ENCODE results near the gene SCN1B. TPM values are rescaled to one million over a fixed set of nuclear protein-coding genes. Genes with fewer than 3 reads are reported as not detected.
A peak's percentile ranks its signal among the peaks of the same experiment; 100 is the strongest.

SCN1B gene
- total RNA-seq, 1 experiment from 2014 or later, result 2.3 TPM

DNA sequence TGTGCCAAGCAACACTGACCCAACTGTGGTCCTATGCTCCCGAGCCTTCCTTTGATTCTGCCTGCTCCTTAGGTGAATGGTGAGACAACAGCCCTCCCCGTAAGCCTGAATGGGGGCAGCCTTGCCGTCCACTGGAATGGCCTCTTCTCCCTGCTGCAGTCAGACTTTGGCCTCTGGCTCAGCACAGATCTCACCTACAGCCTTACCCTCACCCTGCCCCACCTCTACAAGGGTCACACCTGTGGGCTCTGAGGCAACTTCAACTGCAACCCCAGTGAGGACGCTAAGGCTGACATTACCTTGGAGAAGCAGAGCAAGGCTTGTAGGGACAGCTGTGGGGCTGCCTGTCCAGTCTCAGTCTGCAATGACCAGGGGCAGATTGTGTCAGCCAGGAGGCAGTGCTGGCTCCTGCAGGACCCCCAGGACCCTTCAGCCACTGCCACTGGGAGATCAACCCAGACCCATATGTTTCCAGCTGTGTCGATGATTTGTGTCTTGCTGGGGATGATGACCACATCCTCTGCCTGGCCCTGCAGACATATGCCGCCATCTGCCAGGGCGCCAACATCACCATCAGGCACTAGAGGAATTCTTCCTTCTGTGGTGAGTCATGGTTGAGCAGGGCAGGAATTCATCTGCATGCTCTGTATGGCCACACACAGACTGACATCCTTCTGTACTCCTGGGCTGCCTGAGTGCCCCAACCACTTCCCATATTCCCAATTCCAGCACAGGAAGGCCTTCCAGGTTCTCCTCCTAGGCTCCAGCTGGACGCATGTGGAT, 58.1 kb downstream of the SCN1B start:
- H3K9me3 ChIP-seq (replicated peaks), result no peaks in the 10 kb centered on the region
- DNase-seq, result peak; percentile 60 to 73
- peak overlapping the region; percentile 7; the same call in 1 of the 2 replicates for H3K27ac ChIP-seq
- H3K4me3 ChIP-seq, result no peak overlapping the region
- H3K27me3 ChIP-seq, result no peaks in the 10 kb centered on the region
- H3K4me1 ChIP-seq, result peaks cover 9% of the 10 kb centered on the region; the same call in 1 of the 2 replicates
- no peaks in the 10 kb centered on the region for H3K36me3 ChIP-seq

DNA sequence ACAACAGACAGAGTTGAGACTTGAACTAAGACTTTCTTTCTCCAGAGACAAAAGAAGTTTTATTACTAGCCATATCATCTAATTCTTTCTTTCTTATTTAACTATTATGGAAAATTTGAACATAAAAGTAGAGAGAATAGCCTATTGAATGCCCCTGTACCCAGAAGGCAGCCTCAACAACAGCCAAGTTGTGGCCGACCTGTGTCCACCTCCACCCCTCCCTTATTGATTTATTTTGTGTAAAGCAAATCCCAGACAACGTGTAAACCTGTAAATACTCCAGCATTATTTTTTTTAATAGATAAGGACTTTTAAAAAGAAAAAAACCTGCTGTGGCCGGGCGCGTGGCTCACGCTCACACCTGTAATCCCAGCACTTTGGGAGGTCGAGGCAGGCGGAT, 59.3 kb downstream of the SCN1B start:
- Histone ChIP-seq H3K27me3 (0 out of 2 replicates have a peak, but pooled peaks cover 2% of the 10 kb centered on the region), H3K4me1 (peaks cover 9% of the 10 kb centered on the region; the same call in 1 of the 2 replicates), H3K27ac (no peak overlapping the region), H3K36me3 (no peaks in the 10 kb centered on the region), H3K4me3 (no peak overlapping the region), H3K9me3 (replicated peaks) (no peaks in the 10 kb centered on the region)
- DNase-seq, result no peak

Other genes with a start within 250 kb of the SCN1B start
- 2.8 and 3.8 TPM in 2 replicates for gene ZNF30, start 103.6 kb upstream of the SCN1B start, total RNA-seq (2014; rRNA removed; shearing (Covaris generic))
- gene ZNF792, start 66.2 kb upstream of the SCN1B start, total RNA-seq (2014; rRNA removed; shearing (Covaris generic)), result 1.6 and 2.1 TPM in 2 replicates
- gene GRAMD1A, start 30.1 kb upstream of the SCN1B start, total RNA-seq (2014; rRNA removed; shearing (Covaris generic)), result 45.5 and 49.4 TPM in 2 replicates
- not detected in 2 replicates for gene HPN, start 11.3 kb downstream of the SCN1B start, total RNA-seq (2014; rRNA removed; shearing (Covaris generic))
- not detected in 2 replicates for gene FXYD3, start 85.4 kb downstream of the SCN1B start, total RNA-seq (2014; rRNA removed; shearing (Covaris generic))
- not detected in 2 replicates for gene LGI4, start 104.6 kb downstream of the SCN1B start, total RNA-seq (2014; rRNA removed; shearing (Covaris generic))
- not detected in 2 replicates for gene FXYD1, start 108.4 kb downstream of the SCN1B start, total RNA-seq (2014; rRNA removed; shearing (Covaris generic))
- not detected in 2 replicates for gene FXYD7, start 112.8 kb downstream of the SCN1B start, total RNA-seq (2014; rRNA removed; shearing (Covaris generic))
- gene FXYD5, start 124.3 kb downstream of the SCN1B start, total RNA-seq (2014; rRNA removed; shearing (Covaris generic)), result 4.0 and 6.6 TPM in 2 replicates
- gene FAM187B, start 198.3 kb downstream of the SCN1B start, total RNA-seq (2014; rRNA removed; shearing (Covaris generic)), result not detected in 2 replicates
- 0.59 and 0.96 TPM in 2 replicates for gene LSR, start 218.5 kb downstream of the SCN1B start, total RNA-seq (2014; rRNA removed; shearing (Covaris generic))
- 104 and 105 TPM in 2 replicates for gene USF2, start 238.5 kb downstream of the SCN1B start, total RNA-seq (2014; rRNA removed; shearing (Covaris generic))

All from SJCRH30 (cell line).